PC-9 (cell line): ENCODE data around the gene GMDS. TPM values are rescaled to one million over a fixed set of nuclear protein-coding genes. Genes with fewer than 3 reads are reported as not detected.

Experiments used
- BruUV-seq: library from RNA; stranded (reverse); fragments of 400-500 nt; replicated peaks from 2 replicates; lab custom pipeline; 2021; lab: Mats Ljungman, UMichigan
- CTCF ChIA-PET: fragments of 300-600 bp; sonication (Branson Sonifier 250); formaldehyde crosslinking; loops from one replicate; lab custom pipeline; 2022; ENCODE audit warnings: antibody characterized with exemption; lab: Charles Lee
- POLR2A ChIA-PET: fragments of 300-600 bp; sonication (Branson Sonifier 250); formaldehyde crosslinking; loops from one replicate; lab custom pipeline; 2022; ENCODE audit warnings: antibody characterized with exemption; ENCODE audit not compliant: unreplicated experiment; lab: Charles Lee
- DNase-seq, 2 experiments: peaks; one replicate each; pipeline versions ENCODE4 v3.0.0 to v3.0.0-alpha.2; 2015 to 2022; ENCODE audit warnings: mixed read lengths in 1 of 2
- H2AFZ ChIP-seq: fragments of 200-600 bp; sonication (generic); 2 replicates; pipeline ENCODE4 v1.8.1; 2017; ENCODE audit warnings: antibody characterized with exemption
- H3F3A ChIP-seq: fragments of 200-600 bp; sonication (generic); 2 replicates; pipeline ENCODE4 v1.8.1; 2017; ENCODE audit warnings: antibody characterized with exemption, mild to moderate bottlenecking, low read depth; ENCODE audit not compliant: insufficient read depth
- H3K27ac ChIP-seq: fragments of 200-600 bp; sonication (generic); 2 replicates; pipeline ENCODE4 v1.6.1; 2016; ENCODE audit warnings: mixed run types
- H3K27me3 ChIP-seq: fragments of 200-600 bp; sonication (generic); 2 replicates; pipeline ENCODE4 v1.6.1; 2016; ENCODE audit warnings: low read depth, mixed run types; ENCODE audit not compliant: insufficient read depth
- H3K36me3 ChIP-seq: fragments of 200-600 bp; sonication (generic); 2 replicates; pipeline ENCODE4 v1.6.1; 2016; ENCODE audit warnings: low read depth, mixed run types
- H3K4me1 ChIP-seq: fragments of 200-600 bp; sonication (generic); replicated peaks from 2 replicates; pipeline ENCODE4 v1.6.1; 2016; ENCODE audit warnings: mixed run types; ENCODE audit not compliant: insufficient read depth
- H3K4me2 ChIP-seq: fragments of 200-600 bp; sonication (generic); 2 replicates; pipeline ENCODE4 v1.6.1; 2017; ENCODE audit warnings: mixed run types
- H3K4me3 ChIP-seq: fragments of 200-600 bp; sonication (generic); 2 replicates; pipeline ENCODE4 v1.6.1; 2016; ENCODE audit warnings: mixed run types
- H3K79me2 ChIP-seq: fragments of 200-600 bp; sonication (generic); 2 replicates; pipeline ENCODE4 v1.6.1; 2017; ENCODE audit warnings: low read depth, mixed run types
- H3K9me2 ChIP-seq: fragments of 200-600 bp; sonication (generic); 2 replicates; pipeline ENCODE4 v1.8.1; 2017; ENCODE audit warnings: mild to moderate bottlenecking; ENCODE audit not compliant: insufficient read depth
- H3K9me3 ChIP-seq: fragments of 200-600 bp; sonication (generic); 2 replicates; pipeline ENCODE4 v1.8.1; 2016; ENCODE audit warnings: low read depth; ENCODE audit not compliant: insufficient read depth
- H4K20me1 ChIP-seq: fragments of 200-600 bp; sonication (generic); 2 replicates; pipeline ENCODE4 v1.8.1; 2017; ENCODE audit not compliant: insufficient read depth
- CTCF ChIP-seq: fragments of 200-600 bp; sonication (generic); conservative IDR thresholded peaks from 2 replicates; pipeline ENCODE4 v1.6.1; 2017; ENCODE audit warnings: mixed run types, antibody characterized with exemption, mild to moderate bottlenecking, moderate library complexity
- EZH2 ChIP-seq: fragments of 200-600 bp; sonication (generic); IDR thresholded peaks from 2 replicates; pipeline ENCODE4 v1.8.0; 2017; ENCODE audit warnings: antibody characterized with exemption, low read depth
- intact Hi-C: fragments of 100-400 bp; cut with micrococcal nuclease; formaldehyde crosslinking; loops from one replicate; pipeline ENCODE4 v1.10.0; 2022; ENCODE audit not compliant: unreplicated experiment
- total RNA-seq: library from RNA; stranded (reverse); gene quantifications from 2 replicates; pipeline ENCODE4 v1.2.3, GENCODE V29; 2021

The GMDS gene
- total RNA-seq, 1 experiment from 2014 or later, result 30.1 TPM

- no peaks in the 10 kb centered on the region for H4K20me1 ChIP-seq
- no peaks in the 10 kb centered on the region for H3F3A ChIP-seq
- H3K27ac ChIP-seq, result no peak overlapping the region
- H3K4me3 ChIP-seq, result no peak overlapping the region
- H3K36me3 ChIP-seq, result no peaks in the 10 kb centered on the region
- DNase-seq, result no peak
- H3K9me2 ChIP-seq, result no peaks in the 10 kb centered on the region
- TF ChIP-seq CTCF (no peak), EZH2 (no peak)
- H3K27me3 ChIP-seq, result no peaks in the 10 kb centered on the region
- no peaks in the 10 kb centered on the region for H3K79me2 ChIP-seq
- H3K4me2 ChIP-seq, result no peak overlapping the region
- H3K4me1 ChIP-seq, result no peaks in the 10 kb centered on the region
- intact Hi-C loops, result no loop called here
- ChIA-PET CTCF (no interaction called here), POLR2A (interaction anchor here (0.7 kb wide), 1 partner anchor 104 kb away, joined by 6 read pairs; no protein-coding TSS in a partner anchor)
- H2AFZ ChIP-seq, result no peak overlapping the region
- H3K9me3 ChIP-seq, result no peaks in the 10 kb centered on the region
- BruUV-seq, result no TSS peak
These were observed 315.0 kb downstream of the GMDS start for GRCh38 chr6:1930356-1930755.

DNA sequence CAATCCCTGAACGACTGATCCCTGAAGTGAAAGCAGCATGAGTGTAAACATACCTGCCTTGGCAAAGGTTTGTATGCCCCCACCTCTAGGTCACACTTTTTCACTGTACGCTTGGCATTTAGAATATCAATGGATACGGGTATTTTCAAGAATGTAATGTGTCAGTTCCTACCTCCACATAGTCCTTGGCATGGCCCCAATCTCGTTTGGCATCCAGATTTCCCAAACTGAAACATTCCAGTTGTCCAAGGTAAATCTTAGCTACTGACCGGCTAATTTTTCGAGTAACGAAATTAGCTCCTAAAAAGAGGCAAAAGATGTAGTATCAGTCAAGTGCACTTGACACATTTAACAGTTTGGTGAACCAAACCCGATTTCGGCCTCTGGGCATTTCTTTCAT lies 315.5 kb downstream of the GMDS start:
- TF ChIP-seq EZH2, result no peak
- no peak for TF ChIP-seq CTCF
- no peaks in the 10 kb centered on the region for H3K4me1 ChIP-seq
- intact Hi-C loops, result no loop called here
- no peaks in the 10 kb centered on the region for H3K36me3 ChIP-seq
- H3K4me2 ChIP-seq, result no peak overlapping the region
- no peaks in the 10 kb centered on the region for H3K79me2 ChIP-seq
- no peak overlapping the region for H3K27ac ChIP-seq
- no peaks in the 10 kb centered on the region for H3K9me3 ChIP-seq
- no peaks in the 10 kb centered on the region for H3K9me2 ChIP-seq
- H4K20me1 ChIP-seq, result no peaks in the 10 kb centered on the region
- DNase-seq, result no peak
- no peak overlapping the region for H2AFZ ChIP-seq
- no peaks in the 10 kb centered on the region for H3F3A ChIP-seq
- BruUV-seq, result no TSS peak
- ChIA-PET CTCF (no interaction called here), POLR2A (interaction anchor here (0.7 kb wide), 1 partner anchor 104 kb away, joined by 6 read pairs; no protein-coding TSS in a partner anchor)
- H3K27me3 ChIP-seq, result no peaks in the 10 kb centered on the region
- no peak overlapping the region for H3K4me3 ChIP-seq

GRCh38 chr6:1925743-1926430 lies 319.5 kb downstream of the GMDS start:
- Histone ChIP-seq H3K4me2 (no peak overlapping the region), H3K36me3 (no peaks in the 10 kb centered on the region), H3K4me1 (no peaks in the 10 kb centered on the region), H4K20me1 (no peaks in the 10 kb centered on the region), H3K79me2 (no peaks in the 10 kb centered on the region), H2AFZ (no peak overlapping the region), H3K27ac (no peak overlapping the region), H3K27me3 (no peaks in the 10 kb centered on the region), H3K9me3 (no peaks in the 10 kb centered on the region), H3K9me2 (no peaks in the 10 kb centered on the region), H3F3A (no peaks in the 10 kb centered on the region), H3K4me3 (no peak overlapping the region)
- ChIA-PET CTCF (no interaction called here), POLR2A (no interaction called here)
- BruUV-seq, result no TSS peak
- DNase-seq, result no peak
- TF ChIP-seq EZH2 (no peak), CTCF (no peak)
- intact Hi-C loops, result no loop called here
